ENCODE measurements around the gene DPP6.
"Not testable (repeated sequence)": the region's sequence is repeated elsewhere in the genome, so short reads cannot be mapped to it uniquely, and the experiment has no call there.

DPP6 gene

DNA sequence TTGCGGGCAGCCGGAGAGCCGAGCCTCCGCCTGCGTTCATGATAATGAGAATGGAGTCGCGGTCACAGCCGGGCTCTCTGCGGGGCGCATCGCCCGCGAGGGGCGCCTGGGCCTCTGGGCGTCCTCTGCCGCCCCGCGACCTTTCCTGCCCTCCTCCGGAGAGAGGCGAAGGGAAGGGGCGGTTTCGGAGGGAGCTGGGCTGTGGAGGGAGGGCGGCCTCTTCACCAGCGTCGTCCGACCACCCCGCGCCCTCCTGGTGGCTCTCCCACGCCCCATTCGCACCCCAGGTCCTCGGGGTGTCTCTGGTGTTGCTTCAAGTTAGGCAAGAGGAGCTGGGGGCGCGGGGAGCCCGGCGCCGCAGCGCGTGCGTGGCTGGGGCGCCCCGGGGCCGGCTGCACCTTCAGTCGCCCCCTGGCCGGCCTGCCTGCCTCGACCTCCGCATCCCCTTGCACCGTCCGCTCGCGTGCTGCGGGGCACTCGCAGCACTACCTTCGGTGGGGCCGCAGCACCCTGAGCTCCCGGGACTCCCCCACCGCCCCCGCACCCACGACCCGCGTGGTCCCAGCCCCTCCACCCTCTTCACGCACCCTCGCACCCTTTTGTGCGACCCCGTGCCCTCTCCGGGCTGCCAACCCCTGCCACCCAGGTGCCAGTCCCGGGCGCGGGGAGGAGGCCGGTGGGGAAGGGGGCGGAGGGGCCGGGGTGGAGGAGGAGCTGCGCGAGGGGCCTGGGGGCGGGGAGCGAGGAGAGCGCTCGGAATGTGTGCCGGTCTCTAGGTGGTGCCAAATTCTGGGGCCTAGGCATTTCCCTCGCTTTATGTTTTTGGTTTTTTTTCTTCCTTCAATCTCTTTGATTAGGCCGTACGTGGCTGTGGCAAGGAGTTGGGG, at the start of gene DPP6:
Gene DPP6 (plus strand): TSS at position 756 of the 887 bp plus-strand sequence.
- not testable (repeated sequence) for DNase-seq (ENCODE audit: low read depth)

DNA sequence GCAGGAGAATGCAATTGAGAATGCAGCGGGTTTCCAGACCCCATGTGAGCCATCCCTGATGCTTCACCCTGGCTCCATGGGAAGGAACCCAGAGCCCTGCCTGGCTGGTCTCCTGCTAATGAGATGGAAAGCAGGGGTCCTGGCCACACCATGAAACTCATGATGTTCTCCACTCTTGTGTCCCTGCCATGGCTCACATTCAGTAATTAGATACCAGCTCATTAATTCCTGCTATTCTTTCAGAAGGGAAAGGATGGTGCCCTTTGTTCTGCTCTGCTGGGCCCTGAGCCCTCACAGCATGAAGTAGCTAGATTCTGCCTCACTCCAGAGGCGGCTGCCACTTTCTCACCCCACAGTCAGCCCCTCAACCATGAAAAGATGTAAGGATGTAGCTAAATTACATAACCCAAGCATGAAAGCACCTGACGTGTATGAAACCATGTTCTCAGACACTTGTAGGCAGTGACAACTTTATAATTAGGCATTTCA, 42.7 kb upstream of the DPP6 start:
- DNase-seq (ENCODE audit: low read depth), result not testable (repeated sequence)

DNA sequence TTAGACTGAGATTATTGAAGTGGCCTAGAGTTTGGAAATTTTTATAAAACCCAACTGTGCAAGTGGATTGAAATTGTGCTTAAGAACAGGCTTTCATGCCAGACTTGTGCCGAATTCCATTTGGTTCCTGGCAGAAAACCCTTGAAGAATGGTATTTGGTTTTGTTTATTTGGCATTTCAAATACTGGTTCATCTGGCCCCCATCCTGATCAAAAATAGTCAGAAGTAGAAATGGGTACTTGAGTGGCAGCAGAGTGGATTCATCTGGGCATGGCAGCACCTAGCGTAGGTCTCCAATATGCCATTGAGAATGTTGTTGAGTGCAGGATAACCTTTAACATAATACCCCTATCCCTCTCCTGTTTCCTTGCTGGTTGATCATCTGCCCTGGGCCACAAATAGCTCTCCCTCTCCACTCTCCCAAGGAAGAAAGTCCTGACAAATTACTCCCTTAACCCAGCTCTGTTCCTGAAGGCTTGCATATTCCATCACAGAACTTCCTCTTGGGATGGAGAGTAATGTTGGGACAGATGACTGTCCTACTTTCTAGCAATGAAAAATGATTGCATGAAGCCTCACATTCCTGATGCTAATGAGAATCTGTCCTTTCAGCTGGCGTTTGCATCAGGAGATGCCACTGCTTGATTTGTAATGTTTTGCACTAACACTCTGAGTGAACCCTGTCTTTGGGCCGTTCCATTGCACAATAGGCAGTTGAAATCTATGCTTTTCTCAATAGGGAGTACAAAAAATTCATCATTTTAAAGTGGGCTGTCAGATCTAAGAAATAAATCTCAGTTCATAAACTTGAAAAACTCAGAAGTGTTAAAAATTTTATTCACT, 41.3 kb upstream of the DPP6 start:
- not testable (repeated sequence) for DNase-seq (ENCODE audit: low read depth)

DNA sequence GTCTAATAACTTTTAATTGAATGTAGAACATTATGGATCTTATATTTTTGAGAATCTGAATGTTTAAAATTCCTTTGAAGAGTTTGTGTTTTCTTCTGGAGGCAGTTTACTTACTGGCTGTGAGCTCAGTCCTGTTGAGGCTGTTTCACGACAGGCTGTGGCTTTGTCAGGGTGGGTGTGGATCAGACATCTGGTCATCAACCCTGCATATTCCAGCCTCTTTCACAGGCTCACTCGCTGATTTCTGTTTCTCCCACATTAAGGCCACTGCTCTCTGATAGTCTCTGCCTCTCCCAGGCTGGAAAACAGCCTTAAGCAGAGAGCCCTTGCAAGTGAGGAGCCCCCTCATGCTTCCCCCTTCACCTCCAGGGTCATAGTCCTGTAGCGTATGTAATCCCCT, 39.4 kb upstream of the DPP6 start:
- DNase-seq (ENCODE audit: low read depth), result not testable (repeated sequence)

DNA sequence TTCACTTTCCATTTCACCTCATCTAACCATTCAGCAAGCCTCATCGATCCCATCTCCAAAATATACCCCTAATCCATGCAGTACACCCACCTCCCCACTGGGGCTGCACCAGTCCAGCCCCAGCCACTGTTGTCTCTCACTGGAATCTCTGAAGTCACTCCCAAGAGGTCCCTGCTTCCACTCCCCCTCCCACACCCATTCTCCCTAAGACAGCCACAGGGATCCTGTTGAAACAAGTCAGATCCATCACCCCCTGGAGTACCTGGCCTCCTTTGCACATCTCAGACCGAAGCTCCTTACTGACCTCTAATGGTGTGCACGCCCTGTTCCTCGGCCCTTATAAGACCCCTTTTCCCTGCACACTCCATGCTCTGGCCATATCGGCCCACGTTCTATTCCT, 36.6 kb upstream of the DPP6 start:
- DNase-seq (ENCODE audit: low read depth), result not testable (repeated sequence)

DNA sequence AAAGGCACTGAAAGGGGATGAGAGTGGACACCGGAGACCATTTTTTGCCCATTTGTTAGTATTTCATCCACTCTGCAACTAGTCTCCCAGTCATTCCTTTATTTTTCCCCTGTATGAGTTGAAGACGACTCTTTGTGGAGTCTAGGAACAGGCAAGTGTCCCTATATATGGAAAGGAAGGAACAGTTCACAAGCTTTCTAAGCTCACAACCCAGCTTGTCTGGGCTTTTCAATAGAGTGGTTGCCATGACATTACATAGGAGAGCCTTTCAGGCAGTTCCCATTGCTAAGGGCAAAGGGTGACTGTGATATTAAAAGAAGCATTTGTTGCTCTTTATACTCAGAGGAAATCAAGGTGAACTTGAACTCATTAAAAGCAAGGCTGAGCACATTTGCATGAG, 33.8 kb upstream of the DPP6 start:
- not testable (repeated sequence) for DNase-seq (ENCODE audit: low read depth)

DNA sequence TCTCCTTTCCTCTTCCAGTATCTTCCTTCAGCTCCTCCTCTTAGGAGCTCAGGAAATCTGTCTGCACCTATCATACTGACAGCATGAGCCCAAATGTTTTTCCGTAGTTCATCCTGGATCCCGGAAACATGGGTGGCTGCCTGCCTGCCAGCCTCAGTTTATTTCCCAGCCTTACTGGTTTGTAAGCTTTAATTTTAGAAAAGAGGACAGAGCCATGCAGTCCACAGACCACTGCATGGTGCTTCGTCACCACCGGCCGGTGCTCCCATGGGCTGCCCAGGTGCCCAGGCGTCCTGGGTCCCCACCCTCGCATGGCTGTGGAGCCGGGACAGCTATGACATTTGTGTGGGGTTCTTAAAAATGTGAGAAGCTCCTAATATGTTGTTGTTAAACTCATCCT, 24.4 kb upstream of the DPP6 start:
- not testable (repeated sequence) for DNase-seq (ENCODE audit: low read depth)

DNA sequence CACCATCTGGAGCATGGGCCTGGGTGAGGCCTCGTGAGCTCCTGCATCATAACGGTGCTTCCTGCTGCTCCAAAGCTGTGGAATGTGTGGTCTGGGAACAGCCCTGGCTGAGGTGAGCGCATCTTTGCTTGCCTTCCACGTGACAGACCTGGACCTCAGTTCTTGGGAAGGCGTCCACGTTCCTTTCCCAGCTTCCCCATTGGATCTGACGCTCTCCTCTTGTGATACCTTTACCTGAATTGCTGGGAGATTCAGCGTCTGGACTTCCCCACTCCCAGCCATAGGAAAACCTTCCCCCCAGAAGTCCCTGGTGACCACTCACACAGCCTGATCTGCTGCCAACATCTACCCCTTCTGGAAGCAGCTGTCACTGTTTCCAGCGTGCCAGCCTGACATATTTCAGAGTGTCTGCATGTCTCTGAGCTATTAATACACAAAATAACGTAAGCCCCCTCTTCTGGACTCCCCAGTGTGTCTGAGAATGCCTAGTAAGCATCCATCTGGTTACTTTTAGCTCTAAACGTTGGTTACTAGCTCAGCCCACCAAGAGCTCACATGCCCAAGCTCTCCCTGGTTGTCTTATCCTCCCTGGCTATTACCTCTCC, 21.6 kb upstream of the DPP6 start:
- DNase-seq (ENCODE audit: low read depth), result not testable (repeated sequence)

DNA sequence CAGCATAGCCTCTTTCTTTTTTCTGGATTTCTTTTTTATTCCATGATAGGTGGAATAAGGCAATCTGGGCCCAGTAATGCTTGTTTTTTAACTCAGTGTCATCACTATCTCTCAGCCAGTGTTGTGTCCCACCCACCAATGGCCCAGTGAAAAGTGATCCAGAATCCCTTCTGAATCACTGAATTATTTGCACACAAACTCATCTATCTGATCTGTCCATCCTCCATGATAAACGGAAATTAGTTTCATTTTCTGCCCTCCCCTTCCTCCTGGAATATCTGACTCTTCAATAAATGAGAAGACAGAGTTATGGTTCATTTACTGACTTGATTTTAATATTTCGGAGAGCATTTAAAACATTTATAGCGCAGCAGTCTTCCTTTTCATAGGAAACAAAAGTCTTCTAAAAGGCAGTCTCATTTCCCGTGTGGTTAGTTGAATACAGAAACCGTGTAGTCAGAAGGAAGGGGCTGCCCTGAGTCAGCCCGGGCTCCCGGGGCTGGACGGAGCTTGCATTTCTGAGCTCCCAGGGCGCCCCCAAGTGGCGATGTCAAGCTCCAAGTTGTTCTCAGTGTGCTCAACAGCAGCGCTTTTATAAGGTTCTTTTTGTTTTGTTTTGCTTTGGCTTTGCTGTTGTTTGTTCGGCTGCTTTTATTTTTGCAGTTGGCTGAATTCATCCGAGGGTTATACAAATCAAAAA, 12.6 kb upstream of the DPP6 start:
- DNase-seq (ENCODE audit: low read depth), result not testable (repeated sequence)

DNA sequence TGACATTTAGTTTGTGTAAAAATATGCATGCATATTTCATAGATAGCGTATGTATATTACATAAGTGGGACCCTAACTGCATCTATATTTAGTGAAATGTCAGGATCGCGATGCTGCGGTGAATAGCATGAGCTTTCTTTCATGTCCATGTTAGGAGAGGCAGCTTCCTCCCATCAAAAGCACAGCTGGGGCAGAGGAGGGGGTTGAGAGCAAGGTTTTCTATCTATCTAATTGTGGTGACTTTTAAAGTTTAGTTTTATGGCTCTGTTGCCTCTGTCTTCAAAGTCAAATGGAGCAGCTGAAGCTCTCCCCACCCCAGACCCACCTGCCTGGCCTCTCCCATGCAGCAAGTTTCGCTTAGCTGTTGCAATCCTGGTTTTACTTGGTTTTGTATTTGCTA, 1.8 kb upstream of the DPP6 start:
- not testable (repeated sequence) for DNase-seq (ENCODE audit: low read depth)

DNA sequence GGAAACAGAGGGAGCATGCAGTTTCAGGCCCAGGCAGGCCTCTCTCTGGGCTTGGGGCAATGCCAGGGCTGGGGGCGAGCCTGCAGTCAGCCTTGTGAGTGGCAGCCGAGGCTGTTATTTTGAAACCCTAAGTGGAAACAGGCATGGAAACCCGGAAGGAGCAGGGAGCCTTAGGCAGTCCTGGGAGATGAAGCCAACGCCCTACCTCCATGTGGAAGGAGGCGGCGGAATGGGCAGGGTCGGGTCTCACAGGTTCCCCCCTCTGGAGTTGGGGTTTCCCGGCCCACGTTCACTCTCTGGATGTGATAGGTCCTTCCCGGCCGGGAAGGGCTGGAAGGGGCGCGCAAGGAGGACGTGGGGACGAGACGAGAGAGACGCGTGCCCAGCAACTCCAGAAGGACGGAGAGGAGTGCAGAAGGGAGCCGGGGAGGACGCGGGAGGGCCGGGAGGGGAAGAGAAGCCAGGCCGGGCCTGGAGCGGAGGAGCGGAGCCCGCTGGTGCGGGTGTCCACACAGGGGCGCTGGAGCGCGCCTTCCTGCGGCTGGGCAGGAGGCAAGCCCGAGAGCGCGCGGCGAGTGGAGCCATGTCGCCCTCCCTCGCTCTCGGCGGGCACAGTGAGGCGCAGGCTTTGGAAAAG, 1.1 kb upstream of the DPP6 start:
- not testable (repeated sequence) for DNase-seq (ENCODE audit: low read depth)

DNA sequence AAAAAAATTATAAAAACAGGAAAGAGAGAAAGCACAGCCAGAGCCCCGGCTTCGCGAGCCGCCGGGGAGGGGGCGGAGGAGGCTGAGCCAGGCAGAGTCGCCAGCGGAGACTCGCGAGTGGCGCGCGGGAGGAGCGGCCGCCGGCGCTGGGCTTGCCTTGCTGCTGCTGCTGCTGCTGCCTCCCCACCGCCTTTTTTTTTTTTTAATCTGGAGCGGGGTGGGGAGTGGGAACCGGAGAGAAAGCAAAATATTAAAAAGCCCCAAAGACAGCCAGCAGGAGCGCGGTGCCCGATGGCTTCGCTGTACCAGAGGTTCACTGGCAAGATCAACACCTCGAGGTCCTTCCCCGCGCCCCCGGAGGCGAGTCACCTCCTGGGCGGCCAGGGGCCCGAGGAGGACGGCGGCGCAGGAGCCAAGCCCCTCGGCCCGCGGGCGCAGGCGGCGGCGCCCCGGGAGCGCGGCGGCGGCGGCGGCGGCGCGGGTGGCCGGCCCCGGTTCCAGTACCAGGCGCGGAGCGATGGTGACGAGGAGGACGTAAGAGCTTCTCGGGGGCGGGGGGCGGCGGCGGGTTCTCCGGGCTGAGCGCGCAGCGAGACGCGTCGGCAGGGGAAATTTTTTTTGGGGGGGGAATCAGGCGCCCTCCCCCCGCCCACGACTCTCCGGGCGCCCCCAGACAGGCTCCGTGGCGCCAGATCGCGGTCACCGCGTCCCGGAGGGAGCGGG, 493 bp downstream of the DPP6 start:
- DNase-seq (ENCODE audit: low read depth), result not testable (repeated sequence)

DNA sequence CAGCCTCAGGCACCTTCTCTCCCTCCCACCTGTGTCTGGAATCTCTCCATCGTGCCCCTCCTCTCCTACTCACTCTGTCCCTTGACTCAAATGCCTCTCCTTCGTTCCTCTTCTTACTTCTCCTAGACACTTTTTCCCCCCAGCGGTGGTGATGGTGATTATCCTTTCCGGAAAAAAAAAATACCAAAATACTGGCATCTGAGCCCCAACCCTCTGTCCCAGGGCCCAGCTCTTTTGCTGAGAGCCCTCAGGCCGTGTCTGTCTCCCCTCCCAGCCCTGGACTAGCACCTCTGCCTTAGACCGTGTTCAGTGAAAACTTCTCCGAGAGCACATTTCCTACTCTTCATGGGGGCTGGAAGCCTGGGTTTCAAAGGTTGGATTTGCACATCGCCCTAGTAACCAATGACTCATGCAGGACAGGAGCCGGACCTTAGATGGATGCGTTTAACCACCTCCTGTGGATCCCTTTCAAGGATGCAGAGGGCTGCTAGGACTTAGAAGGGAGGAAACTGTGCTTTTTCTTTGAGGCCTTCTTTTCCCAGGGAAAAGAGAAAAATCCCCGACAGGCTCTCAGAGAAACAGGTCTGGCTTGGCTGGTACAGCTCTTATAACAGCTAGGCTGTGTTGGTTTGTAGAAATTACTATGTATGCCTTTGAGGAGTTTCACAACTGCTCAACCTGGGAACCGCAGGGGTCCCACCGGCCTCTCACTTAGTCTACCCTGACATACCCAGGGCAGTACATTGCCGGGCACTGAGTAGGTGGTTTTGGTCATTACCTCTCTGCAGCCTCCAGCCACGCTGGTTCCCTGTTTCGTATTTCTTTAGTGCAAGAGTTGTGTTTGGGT, 1.5 kb downstream of the DPP6 start:
- DNase-seq (ENCODE audit: low read depth), result not testable (repeated sequence)

DNA sequence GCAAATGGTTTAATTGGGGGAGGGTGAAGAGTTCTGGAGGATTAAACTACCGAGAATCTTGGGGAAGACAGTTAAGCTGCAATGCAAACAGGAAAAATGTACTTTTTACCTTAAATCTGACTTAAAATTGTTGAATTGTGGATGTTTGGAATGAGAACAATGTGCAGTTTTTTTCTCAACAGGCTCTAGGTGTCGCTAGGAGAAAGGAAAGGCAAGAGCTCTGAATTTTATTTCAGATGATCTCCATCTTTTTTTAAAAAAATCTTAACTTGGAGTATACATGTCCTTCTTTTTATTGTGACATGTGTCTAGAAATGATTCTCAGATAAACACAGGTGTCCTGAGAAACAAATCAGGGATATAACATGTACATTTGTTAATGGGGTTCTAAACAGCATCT, 2.5 kb downstream of the DPP6 start:
- not testable (repeated sequence) for DNase-seq (ENCODE audit: low read depth)

DNA sequence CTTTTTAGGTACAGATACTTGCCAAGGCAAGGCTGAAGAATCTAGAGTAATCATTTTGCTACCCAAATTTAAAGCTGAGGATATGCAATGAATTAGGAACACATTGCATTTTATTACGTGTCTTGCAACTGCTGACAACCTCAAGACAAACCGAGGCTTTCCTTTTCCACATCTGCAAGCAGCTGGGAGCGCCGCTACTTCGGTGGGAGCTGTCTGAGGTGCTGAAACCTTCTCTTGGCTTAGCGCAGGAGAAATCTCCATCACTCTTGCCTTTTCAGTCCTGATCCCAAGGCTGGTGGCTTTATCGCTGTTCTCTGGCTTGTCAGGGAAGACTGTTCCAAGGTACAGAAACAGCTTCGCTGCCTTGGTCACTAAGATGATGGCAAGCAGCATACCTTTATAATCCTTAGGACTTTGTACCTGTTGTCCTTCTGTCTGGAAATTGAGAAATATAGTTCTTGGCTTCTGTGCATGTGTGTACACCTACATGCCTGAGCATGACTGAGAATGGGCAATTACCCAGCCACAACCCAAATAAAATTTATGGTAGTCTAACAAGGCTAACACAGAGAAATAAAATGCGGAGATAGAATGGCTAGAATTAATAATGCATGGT, 3.4 kb downstream of the DPP6 start:
- DNase-seq (ENCODE audit: low read depth), result not testable (repeated sequence)

DNA sequence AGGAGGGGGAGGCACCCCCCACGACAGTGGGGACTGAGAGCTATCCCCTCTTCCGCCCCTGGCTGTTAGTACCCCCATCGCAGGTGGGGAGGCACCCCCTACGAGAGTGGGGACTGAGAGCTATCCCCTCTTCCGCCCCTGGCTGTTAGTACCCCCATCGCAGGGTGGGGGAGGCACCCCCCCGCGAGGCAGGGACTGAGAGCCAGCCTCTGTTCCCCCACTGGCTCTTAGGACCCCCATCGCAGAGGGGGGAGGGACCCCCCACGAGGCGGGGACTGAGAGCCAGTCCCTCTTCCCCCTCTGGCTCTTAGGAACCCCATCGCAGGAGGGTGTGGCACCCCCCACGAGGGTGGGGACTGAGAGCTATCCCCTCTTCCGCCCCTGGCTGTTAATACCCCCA, 6.6 kb downstream of the DPP6 start:
- DNase-seq (ENCODE audit: low read depth), result not testable (repeated sequence)

DNA sequence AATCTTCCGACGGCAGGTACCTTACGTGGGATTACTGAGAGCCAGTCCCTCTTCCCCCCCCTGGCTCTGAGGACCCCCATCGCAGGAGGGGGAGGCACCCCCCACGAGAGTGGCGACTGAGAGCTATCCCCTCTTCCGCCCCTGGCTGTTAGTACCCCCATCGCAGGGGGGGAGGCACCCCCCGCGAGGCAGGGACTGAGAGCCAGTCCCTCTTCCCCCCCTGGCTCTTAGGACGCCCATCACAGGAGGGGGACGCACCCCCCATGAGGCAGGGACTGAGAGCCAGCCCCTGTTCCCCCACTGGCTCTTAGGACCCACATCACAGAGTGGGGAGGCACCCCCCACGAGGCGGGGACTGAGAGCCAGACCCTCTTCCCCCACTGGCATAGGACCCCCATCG, 8.4 kb downstream of the DPP6 start:
- not testable (repeated sequence) for DNase-seq (ENCODE audit: low read depth)

DNA sequence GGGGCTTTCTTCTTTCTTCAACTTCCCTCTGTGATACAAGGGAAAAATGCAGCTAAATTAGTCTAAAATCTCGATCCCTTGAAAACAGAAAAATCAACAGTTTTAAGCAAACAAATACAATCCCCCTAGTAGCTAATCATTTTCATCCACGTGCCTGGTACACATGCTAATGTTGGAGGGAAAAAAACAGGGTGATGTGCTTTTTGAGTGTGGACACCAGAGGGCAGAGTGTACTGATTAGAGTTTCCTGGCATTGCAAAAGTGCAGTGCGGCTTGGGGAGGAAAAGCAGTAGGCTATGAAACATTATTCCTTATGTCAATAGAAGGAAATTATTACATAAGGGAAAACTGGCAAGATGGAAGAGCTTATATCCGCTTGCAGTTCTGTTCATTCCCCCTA, 19.6 kb downstream of the DPP6 start:
- DNase-seq (ENCODE audit: low read depth), result not testable (repeated sequence)

All from activated gamma-delta T cell treated with anti-CD3 and anti-CD28 coated beads, Interleukin-2, amount 50 U/mL, for 16 hours (primary cell).